ENCODE measurements around the gene ZIC1.
A peak's percentile ranks its signal among the peaks of the same experiment; 100 is the strongest.

GRCh38 chr3:147369661-147370123 lies 39.5 kb upstream of the ZIC1 start:
- TF ChIP-seq EZH2 (IDR thresholded peaks at IDR 0.05; ENCODE audit: low read length) (peak; percentile 21), CTCF (optimal IDR thresholded peaks at IDR 0.05 in 1 of 3, IDR thresholded peaks at IDR 0.05 in 1 of 3, conservative IDR thresholded peaks at IDR 0.05 in 1 of 3; ENCODE audit: extremely low read depth in 1 of 3, insufficient read depth in 2 of 3, low read length in 3 of 3) (no peak)

Measured in keratinocyte (primary cell).